HG02938 (cell line): ENCODE data around the gene MTURN.
A peak's percentile ranks its signal among the peaks of the same experiment; 100 is the strongest.
"Not testable (repeated sequence)": the region's sequence is repeated elsewhere in the genome, so short reads cannot be mapped to it uniquely, and the experiment has no call there.

Source experiments
- ATAC-seq: cut with Tn5 transposase; IDR thresholded peaks from one replicate; pipeline ENCODE4 v1.9.1; 2021; ENCODE audit warnings: mild to moderate bottlenecking, moderate library complexity; ENCODE audit not compliant: unreplicated experiment

Gene MTURN

DNA sequence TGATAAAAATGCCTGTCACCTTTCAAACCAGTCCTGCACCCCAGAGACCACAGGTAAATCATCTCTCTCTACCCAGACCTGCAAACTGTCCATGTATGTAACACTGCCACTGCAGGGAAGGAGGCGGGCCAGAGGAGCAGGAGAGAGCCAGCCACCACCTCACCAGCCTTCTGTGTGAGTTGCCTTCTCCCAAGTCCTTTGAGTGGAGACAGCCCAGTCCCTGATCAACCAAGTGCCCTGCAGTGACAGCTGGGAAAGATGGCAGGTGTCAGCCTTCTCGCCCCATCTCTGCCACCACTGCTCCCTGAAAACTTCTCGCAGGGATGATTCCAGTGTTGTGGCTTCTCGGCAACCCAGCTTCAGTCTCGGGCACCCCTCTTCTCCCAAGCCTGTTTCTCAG, 42.4 kb downstream of the MTURN start:
- no peak for ATAC-seq

- no peak for ATAC-seq
These were observed 43.2 kb downstream of the MTURN start for GRCh38 chr7:30177965-30178364.

DNA sequence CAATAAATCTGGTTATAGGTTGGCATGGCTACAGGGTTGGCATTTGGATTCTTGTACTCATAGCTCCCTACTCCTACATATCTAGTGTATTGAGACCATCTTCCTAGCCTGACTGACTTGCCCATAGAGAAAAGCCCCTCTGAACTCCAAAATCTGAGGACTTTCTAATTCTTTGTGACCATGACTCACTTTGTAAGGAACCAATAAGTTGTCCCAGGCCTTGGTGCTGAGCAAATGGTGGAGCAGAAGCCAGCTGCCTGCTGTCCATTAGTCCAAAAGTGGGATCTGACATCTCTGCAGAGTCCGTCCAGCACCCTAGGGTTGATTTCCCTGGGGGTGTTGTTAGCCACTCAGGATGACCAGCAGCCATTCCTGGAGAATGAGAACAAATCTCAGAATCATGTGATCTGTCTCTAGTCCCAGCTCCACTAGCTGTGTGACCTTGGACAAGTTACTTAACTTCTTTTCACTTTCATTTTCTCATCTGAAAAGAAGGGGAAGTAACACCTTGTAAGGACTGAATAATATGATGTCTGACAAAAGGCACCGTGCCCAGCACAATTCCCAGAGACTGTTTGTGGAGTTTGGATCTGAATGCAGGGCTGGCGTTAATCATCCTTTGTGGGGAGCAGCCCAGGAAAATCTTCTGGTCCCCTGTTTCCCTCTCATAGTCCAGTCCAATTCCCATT, 44.1 kb downstream of the MTURN start:
- peak; percentile 89 for ATAC-seq

DNA sequence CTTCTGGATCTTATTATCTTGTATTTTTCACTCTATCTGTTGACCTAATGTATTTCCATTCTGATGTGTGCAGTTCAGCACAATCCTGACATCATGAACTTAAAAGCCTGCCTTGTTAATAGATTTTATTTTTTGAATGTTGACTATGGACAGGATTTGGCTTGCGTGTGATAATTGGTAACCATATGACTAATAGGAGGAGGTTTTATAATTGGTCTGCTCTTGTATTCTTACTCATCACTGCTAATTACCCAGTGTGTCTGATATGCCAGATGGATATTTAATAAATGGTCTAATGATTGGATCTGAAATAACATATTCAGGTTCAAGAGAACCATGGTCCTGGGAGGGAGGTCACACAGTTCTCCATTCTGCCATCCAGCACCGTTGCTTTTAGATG, 45.9 kb downstream of the MTURN start:
- ATAC-seq = no peak

DNA sequence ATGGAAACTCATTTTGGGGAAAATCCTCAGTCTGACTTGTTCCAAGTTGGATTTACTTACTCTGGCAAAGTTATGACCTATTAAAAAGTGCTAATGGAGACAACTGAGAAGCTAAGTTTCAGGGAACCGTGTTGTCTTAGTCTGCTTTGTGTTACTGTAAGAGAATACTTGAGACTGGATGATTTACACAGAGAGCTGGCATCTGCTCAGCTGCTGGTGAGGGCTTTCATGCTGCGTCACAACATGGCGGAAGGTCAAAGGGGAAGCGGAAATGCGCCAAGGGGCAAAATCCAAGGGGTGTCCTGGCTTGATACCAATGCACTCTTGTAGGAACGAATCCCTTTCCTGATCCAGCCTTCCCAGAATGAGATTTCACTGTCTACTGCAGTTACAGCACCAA, 46.4 kb downstream of the MTURN start:
- no peak for ATAC-seq

- ATAC-seq = no peak
These were observed 47.1 kb downstream of the MTURN start for GRCh38 chr7:30181736-30182522.

GRCh38 chr7:30182814-30183213, 48.0 kb downstream of the MTURN start:
- ATAC-seq = no peak

DNA sequence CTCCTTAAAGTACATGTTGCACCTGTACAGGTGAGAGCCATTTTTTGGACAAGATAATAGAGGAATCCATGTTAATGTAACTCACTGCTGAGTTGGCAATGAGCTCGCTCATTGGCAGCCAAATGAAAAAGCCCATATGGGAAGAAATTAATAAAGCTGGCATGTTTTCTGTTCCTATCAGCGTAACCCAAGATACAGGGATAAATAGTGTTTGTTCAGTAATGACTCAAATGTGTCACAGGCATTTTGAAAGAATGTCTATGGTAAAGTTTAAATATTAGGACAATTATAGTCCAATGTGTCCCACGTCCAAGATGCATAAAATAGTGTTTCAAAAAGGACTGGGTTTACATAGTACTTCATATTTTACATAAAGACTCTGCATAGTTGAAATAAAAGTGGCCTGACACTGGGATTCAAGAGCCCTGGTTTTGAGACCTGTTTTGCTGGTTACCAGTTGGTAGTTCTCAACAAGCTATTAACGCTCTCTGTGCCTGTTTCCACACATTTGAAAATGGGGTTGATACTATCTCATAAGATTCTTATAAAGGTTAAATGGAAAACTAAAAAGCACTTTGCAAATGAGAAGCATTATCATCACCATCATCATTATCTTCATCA, 49.1 kb downstream of the MTURN start:
- no peak for ATAC-seq

DNA sequence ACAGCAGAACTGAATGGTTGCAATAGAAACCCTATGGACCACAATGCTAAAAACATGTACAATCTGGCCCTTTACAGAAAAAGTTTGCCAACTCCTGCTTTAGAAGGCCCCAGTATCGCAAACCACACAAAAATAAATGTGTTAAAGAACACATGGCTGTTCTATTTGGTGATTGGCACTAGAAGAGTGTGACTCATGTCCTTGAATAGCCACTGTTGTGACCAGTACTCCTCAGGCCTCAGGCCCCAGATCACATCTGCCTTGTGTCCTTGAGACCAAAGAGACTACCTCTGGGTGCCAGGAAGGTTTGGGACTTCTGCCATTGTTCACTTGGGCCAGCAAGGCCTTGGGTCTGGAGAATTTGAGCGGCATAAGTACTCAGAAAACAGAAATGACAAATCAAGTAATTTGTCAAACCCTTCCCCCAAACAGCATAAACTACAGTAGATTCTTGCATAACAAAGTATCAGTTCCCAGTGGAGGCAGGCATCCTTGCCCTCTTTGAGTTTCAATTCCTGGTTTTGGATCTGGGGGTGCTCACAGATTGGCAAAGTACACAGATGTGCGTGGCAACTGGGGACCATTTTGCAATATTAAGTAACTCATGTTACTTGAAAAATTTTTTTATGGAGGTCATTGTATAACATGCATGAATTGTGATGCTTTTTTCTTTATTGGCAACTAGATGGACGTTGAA, 50.2 kb downstream of the MTURN start:
- no peak for ATAC-seq

GRCh38 chr7:30185496-30185895, 50.7 kb downstream of the MTURN start:
- ATAC-seq = no peak

DNA sequence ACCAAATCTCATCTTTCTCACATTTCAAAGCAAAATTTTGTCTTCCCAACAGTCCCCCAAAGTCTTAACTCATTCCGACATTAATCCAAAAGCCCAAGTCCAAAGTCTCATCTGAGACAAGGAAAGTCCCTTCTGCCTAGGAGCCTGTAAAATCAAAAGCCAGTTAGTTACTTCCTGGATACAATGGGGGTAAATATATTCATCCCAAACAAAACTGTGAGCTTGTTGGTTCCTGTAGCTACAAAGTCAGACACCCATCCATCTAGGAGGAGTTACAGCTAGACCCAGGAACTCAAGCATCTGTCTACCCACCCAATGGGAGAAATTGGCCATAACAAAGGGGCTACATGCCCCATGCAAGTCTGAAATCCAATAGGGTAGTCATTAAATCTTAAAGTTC, 51.9 kb downstream of the MTURN start:
- no peak for ATAC-seq

DNA sequence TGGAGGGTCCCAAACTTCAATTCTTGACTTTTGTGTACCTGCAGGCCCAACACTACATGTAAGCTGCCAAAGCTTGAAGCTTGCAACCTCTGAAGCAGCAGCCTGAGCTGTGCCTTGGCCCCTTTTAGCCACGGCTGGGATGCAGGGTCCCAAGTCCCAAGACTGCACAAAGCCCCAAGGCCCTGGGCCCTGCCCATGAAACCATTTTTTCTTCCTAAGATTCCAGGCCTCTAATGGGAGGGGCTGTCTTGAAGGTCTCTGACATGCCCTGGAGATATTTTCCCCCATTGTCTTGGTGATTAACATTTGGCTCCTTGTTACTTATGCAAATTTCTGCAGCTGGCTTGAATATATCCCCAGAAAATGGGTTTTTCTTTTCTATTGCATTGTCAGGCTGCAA, 52.7 kb downstream of the MTURN start:
- ATAC-seq = no peak

DNA sequence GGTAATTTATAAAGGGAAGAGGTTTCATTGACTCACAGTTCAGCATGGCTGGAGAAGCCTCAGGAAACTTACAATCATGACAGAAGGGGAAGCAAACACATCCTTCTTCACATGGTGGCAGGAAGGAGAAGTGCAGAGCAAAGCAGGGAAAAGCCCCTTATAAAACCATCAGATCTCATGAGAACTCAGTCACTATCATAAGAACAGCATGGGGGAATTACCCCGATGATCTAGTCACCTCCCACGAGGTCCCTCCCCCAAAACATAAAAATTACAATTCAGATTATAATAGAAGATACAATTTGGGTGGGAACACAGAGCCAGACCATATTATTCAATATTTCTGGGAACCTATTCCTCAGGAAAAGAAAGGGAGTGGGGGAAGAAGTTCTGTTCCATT, 53.6 kb downstream of the MTURN start:
- not testable (repeated sequence) for ATAC-seq

DNA sequence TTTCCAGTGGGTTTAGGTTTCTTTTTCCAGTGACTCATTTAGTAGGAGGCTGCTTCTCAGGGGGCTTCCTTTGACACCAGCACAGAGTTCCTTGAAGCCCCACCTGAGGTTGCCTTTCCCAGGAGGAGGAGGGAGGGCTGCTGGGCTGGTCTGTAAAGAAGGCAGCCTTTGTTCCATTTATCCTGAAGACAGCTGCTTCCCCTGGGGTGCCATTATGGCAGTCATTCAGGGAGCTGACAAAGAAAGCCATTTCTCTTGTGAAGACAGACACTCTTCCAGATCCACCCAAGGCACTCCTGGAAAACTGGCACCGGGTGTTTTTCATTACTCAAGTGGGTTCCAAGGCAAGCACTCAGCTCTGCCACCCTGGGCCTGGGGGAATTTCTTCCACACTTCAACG, 54.0 kb downstream of the MTURN start:
- ATAC-seq = no peak

DNA sequence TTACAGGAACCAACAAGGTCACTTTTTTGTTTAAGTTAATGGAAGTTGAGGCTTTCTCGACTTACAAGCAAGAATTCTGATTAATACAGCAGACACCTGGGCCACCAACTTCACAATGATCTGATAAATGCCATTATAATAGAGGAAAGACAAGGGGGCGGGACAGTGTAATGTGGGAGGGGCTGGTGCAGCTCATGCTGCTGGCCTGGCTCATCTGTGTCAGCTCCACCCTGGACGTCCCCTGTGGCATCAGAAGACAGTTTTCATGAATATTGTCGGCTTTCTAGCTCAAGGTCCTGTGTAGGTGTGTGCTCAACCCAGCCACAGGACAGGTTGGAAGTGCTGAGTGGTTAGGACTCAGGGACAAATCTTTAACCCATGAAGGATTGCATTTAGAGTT, 57.0 kb downstream of the MTURN start:
- ATAC-seq = no peak

DNA sequence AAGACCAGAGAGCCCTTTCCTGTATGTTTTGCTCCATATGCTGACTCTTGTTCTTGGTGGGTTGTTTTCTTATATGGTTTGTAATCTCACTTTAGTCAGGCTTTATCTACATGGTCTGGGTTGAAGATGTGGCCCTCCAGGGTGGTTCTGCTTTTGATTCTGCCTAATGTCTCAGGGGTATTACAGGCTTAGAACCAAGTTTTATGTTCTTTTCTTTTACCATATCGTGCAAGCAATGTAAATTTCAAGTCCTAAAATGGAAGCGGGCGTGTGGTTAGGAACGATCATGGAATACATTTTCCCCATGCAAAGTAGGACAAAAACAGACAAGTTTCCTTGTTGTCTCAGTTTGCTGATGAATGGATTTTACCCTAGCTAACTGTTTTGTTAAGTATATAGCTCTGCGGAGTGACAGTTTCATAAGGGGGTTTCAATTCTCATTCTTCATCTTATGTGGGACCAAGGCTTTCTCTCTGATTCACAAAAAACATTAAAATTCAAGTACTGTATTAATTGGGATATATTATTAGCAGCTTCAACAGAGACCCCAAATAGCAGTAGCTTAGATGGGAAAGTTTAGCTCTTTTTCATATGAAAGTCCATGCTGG, 58.7 kb downstream of the MTURN start:
- peak; percentile 62 for ATAC-seq

GRCh38 chr7:30196408-30196807, 61.6 kb downstream of the MTURN start:
- no peak for ATAC-seq

DNA sequence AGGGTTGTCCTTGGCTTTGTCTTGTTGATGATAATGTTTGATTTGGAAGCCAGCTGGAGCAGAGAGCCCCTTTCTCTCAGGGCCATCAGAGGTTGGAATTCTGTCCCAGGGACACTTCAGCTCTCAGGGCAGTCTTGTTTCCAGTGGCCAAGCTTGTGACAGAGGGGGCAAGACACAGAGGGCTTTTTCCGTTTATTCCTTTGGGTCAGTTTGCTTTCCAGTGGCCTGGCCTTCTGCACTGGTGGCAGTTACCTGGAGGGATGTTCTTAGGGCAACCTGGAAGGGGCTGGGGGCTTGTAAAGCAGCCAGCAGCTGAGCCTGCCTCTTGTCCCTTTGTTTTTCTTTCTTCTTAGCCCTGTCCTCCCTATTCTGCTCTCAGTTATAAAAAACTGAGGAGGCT, 62.7 kb downstream of the MTURN start:
- no peak for ATAC-seq

GRCh38 chr7:30199271-30199670, 64.5 kb downstream of the MTURN start:
- no peak for ATAC-seq

DNA sequence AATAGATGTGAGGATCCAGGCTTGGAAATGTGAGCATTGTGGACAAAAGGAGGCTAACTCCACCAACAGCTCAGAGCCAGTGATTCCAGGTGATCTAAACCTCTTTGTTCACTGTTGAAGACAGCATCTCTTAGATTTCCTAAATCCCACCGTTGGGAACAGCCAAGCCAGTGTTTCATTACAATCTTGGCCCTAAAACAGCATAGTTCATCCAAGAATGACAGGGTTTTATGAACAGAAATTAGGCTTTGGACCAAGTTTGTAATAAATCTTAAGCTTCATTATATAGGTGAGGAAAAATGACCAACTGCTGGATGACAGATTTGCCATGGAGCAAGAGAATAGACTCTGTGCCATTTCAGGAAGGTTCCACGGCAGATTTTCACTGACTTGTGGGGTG, 65.8 kb downstream of the MTURN start:
- no peak for ATAC-seq

- peak; percentile 91 for ATAC-seq
These were observed 66.4 kb downstream of the MTURN start for GRCh38 chr7:30201161-30201666.
